MM.1S (cell line): Measurements from ENCODE around the gene TSSK6.

ENCODE experiments used
- EZH2phosphoT487 ChIP-seq: fragments of 300-600 bp; sonication (generic); IDR thresholded peaks from 2 replicates; pipeline ENCODE4 v1.6.1; 2018; ENCODE audit warnings: antibody characterized with exemption, low read length
- TF ChIP-seq, protein P1 (sequence below): fragments of 300-600 bp; sonication (generic); IDR thresholded peaks from 2 replicates; pipeline ENCODE4 v1.5.1; 2016; ENCODE audit warnings: antibody characterized with exemption, low read length, mixed read lengths

DNA sequence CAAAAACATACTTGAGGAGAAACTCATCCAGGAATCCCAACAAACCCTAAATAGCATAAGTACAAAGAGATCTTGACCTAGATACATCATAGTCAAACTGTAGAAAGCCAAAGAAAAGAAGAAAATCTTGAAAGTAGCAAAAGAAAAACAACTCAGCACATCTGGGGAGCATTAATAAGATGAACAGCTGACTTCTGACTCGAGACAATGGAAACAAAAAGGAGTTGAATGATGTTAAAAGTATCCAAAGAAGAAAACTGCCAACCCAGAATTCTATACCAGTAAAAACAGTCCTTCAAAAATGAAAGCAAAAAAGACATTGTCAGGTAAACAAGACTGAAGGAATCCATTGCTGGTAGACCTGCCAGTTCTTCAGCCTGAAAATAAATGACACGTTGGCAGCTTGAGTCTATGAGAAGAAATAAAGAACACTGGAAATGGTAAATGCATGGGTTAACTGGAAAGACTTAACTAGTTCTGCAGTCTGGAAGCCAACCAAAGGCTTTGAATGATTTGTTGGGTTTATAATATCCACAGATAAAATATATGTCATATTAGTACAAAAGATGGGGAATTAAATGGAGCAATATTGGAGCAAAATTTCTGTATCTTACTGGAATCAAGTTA, 46.8 kb downstream of the TSSK6 start:
- TF ChIP-seq, protein P1, sequence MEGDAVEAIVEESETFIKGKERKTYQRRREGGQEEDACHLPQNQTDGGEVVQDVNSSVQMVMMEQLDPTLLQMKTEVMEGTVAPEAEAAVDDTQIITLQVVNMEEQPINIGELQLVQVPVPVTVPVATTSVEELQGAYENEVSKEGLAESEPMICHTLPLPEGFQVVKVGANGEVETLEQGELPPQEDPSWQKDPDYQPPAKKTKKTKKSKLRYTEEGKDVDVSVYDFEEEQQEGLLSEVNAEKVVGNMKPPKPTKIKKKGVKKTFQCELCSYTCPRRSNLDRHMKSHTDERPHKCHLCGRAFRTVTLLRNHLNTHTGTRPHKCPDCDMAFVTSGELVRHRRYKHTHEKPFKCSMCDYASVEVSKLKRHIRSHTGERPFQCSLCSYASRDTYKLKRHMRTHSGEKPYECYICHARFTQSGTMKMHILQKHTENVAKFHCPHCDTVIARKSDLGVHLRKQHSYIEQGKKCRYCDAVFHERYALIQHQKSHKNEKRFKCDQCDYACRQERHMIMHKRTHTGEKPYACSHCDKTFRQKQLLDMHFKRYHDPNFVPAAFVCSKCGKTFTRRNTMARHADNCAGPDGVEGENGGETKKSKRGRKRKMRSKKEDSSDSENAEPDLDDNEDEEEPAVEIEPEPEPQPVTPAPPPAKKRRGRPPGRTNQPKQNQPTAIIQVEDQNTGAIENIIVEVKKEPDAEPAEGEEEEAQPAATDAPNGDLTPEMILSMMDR: no peak
- no peak for TF ChIP-seq EZH2phosphoT487
